Stimulated activated CD4-positive, alpha-beta T cell treated with anti-CD3 and anti-CD28 coated beads, Interleukin-4, amount 100 ng/mL, for 24 hours (primary cell): Measurements from ENCODE around the gene FNDC3B.
"Not testable (repeated sequence)": the region's sequence is repeated elsewhere in the genome, so short reads cannot be mapped to it uniquely, and the experiment has no call there.

ENCODE experiments used
- DNase-seq: peaks from one replicate; pipeline ENCODE4 v3.0.0-alpha.2; 2020

Gene FNDC3B

GRCh38 chr3:172033396-172033795 lies 6.0 kb upstream of the FNDC3B start:
- no peak for DNase-seq

GRCh38 chr3:172034786-172035685 lies 4.3 kb upstream of the FNDC3B start:
- peak; percentile 12 for DNase-seq

DNA sequence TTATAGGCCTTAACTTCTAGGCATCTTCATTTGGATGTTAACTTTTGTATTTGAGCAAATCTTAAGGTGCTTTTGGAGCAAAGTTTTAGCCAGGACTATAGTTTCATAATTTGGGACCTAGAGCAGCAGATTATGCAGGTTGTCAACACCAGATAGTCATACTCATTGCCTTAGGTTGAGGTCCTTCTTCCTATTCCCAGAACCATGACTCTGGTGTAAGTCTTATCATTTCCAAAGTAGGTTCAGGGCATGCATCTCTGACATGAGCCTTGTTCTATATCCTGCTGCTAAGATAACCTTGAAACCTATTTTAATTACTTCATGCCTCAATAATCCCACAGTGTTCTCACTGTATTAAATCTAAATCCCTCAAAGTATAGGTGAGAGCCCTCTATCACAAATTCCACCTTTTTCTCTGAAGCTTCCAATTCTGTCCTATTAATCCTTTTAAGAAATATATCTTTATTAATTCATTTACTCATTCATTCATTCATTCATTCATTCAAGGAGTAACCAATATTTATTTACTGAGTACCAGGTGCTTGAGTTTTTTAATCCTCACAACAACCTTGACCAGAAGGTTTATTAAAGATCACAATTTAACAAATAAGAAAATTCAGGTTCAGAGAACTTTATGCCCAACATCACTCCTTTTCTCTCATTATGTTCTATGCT lies 2.7 kb upstream of the FNDC3B start:
- DNase-seq = no peak

DNA sequence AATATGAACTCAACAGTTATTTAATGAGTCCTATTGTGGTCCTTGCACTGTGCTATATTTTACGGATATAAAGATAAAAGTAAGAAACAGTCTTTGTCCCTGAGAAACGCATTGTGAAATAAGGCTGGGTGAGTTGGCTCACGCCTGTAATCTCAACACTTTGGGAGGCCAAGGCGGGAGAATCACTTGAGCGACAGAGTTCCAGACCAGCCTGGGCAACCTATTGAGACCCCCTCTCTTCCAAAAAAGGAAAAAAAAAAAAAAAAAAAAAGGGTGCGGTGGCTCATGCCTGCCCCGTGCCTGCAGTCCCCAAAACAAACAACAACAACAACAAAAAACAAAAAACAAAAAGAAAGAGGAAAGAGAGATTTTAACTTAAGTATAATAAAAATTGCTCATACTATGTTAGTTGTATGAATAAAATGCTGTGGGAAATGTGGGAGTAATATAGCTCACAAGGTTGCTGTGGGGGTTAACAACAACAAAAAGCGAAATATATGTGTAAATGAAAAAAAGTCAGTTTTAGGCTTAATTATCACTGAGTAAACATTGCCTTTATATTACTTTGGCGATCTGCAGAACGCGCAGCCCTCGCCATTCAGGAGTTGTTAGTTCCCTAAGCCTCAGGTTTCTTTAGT lies 461 bp upstream of the FNDC3B start:
- DNase-seq = no peak

DNA sequence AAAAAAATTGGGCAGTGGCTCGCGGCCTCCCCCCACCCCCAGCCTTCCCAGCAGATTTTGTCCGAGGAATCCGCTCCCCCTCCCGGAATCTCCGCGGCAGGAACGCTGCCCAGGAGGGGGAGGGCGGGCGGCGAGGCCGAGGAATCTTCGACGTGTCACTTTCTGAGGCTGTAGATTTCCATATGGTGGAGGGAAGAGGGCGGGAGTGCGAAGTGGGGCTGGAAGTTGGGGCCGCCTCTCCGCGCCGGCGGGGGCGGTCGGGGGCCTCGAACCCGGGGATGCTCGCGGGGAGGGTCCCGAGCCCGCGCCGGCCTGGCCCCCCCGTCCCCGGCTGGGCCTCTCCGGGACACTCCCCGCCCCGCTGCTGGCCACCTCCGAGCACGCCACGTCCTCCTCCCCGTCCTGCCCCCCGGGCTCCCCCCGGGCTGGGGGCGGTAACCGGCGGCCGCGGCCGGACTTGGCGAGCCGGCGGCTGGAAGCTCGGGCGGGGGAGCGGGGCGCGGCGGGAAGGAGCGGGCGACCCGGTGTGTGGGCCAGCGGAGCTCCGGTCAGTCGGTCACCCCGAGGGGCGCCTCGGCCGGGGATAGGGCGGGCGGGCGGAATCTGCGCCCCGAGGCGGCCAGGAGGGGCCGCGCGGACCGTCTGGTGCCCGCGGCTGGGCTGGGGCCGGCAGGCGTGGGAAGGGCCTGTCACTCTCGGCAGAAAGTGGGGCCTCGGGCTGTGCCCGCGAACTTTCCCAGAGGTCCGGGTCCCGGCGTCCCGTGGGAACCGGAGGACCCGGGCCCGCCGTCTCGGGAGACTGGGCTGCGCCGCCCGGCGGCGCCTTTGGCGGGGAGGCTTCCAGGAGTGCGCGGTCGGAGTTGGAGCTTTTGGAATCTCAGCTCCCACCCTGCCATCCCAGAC lies 951 bp downstream of the FNDC3B start:
- DNase-seq = peak; percentile 28

DNA sequence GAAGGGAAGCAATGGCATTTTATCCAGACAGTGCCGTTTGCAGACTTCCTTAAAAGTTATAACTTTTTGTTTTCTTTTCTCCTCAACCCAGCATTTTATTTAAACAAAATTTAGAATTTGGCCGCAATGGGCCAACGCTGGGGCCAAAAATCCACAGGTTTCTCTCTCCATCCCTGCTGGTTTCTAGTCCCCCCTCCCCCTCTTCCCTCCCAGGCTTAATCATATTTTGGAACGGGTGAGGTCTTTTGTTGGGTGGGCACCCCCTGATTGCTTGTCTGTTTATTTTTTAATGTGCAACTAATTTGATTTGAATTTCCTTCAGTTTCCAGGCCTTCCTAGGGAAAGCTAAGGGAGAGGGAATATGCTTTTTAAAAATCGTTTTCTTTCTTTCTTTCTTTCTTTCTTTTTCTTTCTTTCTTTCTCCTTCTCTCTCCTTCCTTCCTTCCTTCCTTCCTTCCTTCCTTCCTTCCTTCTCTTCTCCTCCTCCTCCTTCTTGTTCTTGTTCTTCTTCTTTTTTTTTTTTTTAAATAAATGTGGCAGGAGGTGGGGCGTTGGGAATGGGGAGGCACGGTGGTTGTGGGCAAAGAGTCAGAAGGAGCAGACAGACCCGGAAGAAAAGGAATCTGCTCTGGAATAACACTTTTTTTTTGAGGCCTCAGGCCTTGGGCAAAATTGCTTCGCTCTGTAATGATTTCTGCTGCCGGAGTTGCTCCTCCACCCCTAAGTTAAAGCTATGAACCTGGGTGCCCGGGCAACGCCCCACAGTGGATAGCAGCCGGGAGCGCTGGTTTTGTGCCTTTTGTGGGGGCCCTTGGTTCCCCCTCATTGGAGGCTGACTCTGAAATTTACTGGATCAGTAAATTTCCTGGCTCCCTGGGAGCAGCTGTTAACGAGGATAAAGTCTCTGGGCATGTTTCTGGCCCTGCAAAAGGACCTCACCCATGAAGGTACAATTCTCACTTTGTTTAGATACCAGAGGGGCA lies 1.9 kb downstream of the FNDC3B start:
- DNase-seq = no peak

DNA sequence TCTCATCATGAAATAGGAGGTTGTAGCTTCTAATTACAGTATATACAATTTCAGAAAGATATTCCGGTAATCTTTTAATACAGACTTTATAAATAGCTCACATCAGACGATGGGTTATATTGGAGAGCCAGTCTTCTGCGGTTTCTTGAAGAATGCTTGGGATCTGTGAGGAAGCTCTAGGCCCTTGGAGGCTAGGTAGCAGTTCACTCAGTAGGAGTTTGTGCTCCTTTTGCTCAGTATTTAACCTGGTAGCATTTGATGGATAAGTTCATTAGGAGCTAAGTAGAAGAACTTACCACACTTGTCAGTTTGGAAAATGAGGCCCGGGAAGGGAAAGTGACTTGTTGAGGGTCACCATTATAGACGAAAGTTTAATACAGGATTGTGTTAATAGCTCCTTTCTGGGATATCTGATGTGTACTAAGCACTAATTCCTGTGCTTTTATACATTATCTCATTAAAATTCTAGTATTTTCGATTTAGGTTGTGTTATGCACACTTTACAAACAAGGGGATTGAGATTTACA lies 2.8 kb downstream of the FNDC3B start:
- no peak for DNase-seq

GRCh38 chr3:172042663-172043179 lies 3.3 kb downstream of the FNDC3B start:
- DNase-seq = not testable (repeated sequence)

GRCh38 chr3:172043233-172043632 lies 3.9 kb downstream of the FNDC3B start:
- no peak for DNase-seq

DNA sequence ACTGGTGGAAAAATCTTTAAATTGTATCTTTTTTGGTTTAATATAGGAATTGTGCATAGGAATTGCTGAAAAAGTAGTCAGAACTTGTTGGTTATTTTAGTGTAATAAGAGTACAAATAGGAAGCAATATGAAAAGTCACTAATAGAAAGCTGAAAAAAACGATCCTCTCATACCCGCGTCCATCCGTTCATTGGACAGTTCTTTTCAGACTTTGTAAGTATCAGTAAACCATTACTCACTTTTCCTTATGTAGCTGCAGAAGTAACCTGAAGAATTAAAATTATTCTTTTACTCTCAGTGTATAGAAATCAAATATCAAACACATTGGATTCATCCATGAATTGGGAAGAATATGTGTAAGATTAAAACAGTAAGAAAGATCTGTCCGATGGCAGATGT lies 4.4 kb downstream of the FNDC3B start:
- no peak for DNase-seq

GRCh38 chr3:172044833-172045585 lies 5.6 kb downstream of the FNDC3B start:
- no peak for DNase-seq

DNA sequence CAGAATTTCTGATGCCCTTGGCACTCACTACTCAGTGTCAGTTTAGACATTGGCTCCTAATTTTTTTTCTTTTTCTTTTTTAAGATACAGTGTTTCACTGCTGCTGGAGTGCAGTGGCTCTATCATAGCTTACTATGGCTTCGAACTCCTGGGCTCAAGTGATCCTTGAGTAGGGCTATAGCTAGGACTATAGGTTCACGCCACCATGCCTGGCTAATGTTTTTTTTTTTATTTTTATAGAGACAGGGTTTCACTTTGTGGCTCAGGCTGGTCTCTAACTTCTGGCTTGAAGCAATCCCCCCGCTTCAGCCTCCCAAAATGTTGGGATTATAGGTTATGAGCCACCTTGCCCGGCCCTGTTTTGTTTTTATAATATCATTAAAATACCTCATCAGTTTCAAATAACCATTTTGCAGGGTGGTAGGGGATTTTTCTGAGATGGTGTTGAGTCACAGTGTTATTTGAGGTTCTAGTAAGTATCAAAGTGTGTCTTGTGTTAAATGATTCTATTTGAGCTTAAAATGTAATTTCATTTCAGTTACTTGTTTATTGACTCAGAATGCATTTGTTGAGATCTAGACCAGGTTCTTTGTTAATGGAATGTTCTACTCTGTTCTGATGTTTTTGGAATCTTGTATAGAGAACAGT lies 7.0 kb downstream of the FNDC3B start:
- no peak for DNase-seq

DNA sequence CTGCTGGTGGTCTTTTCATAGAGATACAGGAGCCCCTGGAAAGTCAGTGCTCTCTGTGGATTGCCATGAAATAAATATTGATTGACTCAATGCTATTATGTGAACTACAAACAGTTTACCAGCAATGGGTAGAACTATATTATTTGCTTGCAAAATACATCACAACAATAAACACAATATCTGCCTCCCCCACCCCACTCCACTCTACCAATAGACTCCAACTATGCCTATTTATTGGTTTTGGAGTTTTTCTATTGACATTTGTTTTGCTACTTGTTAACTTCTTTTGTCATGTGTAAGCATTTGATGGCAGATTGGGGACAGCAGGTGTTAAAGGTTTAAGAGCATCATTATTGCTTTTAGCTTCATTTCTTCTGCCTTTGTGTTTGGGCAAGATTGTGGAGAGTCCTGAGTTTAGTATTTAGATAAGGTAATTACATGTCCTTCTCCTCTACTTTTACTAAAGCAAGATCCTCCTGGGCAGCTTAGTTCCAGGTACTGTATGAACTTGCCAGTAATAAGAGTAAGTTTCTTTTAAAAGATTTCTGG lies 8.3 kb downstream of the FNDC3B start:
- DNase-seq = no peak

DNA sequence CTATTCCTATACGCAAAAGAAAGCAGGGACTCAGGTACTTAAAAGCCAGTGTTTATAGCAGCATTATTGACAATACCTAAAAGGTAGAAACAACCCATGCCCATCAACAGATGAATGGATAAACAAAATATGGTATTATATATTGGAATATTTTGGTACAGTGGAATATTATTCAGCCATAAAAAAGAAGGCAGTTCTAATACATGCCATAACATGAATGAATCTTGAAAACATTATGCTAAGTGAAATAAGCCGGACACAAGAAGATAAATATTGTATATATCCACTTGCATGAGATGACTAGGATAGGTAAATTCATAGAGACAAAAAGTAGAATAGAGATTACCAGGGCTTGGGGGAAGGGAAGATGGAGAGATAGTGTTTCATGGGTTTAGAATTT lies 9.2 kb downstream of the FNDC3B start:
- no peak for DNase-seq

GRCh38 chr3:172051310-172051956 lies 12.1 kb downstream of the FNDC3B start:
- no peak for DNase-seq

DNA sequence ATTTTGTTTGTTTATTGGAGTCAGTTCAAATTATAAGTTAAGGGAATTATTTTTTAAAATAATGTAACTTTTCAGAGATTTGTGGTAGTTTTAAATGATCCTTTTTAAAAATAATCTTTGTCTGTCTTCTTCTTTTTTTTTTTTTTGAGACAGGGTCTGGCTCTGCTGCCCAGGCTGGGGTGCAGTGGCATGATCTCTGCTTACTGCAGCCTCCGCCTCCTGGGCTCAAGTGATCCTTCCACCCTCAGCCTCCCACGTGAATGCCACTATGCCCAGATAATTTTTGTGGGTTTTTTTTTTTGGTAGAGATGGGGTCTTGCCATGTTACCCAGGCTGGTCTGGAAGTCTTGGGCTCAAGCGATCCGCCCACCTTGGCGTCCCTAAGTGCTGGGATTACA lies 12.6 kb downstream of the FNDC3B start:
- no peak for DNase-seq

DNA sequence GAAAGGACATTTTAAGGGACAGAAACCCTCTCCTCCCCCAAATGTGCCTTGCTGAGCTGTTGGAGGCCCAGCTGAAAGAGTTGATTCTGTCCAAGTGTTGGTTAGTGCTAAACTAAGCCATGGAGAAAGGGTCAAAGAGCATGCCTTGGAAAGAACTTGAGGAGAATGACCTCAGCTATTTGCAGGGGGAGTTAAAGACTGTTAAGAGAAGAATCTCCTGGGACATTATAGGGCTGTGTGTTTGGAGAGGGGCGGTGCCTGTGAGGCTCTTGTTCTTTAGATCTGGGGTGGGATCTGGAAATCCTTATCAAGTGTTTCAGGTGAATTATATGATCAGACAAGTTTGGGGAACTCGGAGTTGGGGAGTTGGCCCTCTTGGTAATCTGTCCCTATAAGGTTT lies 13.0 kb downstream of the FNDC3B start:
- no peak for DNase-seq

DNA sequence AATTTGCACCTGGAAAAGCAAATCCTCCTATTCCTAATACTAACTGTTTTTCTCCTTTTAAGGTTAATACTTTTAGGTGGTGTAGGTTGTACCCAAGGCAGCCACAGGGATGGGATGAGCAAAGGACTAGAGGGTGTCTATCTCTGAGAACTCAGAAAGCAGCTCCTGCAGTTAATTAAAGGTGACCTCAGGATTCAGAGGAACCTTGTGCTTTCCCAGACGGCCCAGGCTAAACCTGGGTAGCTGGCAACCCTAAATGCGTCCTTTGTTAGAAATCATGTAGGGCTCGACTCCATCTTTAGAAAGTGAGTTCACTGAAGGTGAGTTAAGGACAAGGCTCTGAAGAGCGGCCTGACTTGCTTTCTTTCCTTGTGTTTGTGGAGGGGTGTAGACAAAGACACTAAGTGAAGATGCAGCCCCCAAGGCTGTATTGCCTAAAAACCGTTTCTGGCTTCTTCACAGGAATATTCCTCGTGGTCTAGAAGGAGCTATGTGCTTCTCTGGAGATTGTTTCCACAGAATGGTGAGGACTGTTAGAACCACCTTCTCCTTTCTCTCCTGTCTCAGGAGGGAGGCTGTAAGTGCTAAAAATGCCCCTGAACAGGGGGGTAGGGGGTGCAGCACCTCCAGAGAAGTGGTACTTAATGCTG lies 14.9 kb downstream of the FNDC3B start:
- DNase-seq = no peak
